ENCODE results near the gene NMNAT2. TPM values are rescaled to one million over a fixed set of nuclear protein-coding genes. Genes with fewer than 3 reads are reported as not detected.
A peak's percentile ranks its signal among the peaks of the same experiment; 100 is the strongest.

The NMNAT2 gene
- total RNA-seq, 4 donors from 2014 or later: 0.10 to 0.29 (median 0.26) TPM; not detected in 1

- H3K9me3 ChIP-seq: no peaks in the 10 kb centered on the region
- in situ Hi-C loops (cut with MboI; ENCODE audit: low sequenced_read_pairs in 4 of 4) (no loop called here), intact Hi-C loops (cut with DNase I; ENCODE audit: low total_unique reads) (no loop called here)
- H3K27me3 ChIP-seq: peaks cover 37 to 59% (median 49%) of the 10 kb centered on the region in 3 donors
- H3K4me3 ChIP-seq: peak overlapping the region in 3 of 4 donors; percentile 32 to 37 (median 36)
- TF ChIP-seq POLR2A (IDR thresholded peaks at IDR 0.05) (no peak), CTCF (IDR thresholded peaks at IDR 0.05 in 4 of 5, conservative IDR thresholded peaks at IDR 0.05 in 1 of 5) (no peak)
- H3K27ac ChIP-seq: no peak overlapping the region
- H3K36me3 ChIP-seq: no peaks in the 10 kb centered on the region
- DNase-seq (no peak), ATAC-seq (no peak)
- peaks cover 10 to 22% of the 10 kb centered on the region in 2 donors for H3K4me1 ChIP-seq
These were observed 1.1 kb downstream of the NMNAT2 start for GRCh38 chr1:183416850-183417771.

GRCh38 chr1:183414365-183414764, 3.8 kb downstream of the NMNAT2 start:
- intact Hi-C loops (cut with DNase I; ENCODE audit: low total_unique reads): no loop called here

GRCh38 chr1:183411091-183411490, 7.1 kb downstream of the NMNAT2 start:
- no peaks in the 10 kb centered on the region for H3K4me1 ChIP-seq
- DNase-seq: no peak
- no peaks in the 10 kb centered on the region for H3K36me3 ChIP-seq
- in situ Hi-C loops (cut with MboI; ENCODE audit: low sequenced_read_pairs in 4 of 4) (no loop called here), intact Hi-C loops (cut with DNase I; ENCODE audit: low total_unique reads) (no loop called here)
- TF ChIP-seq POLR2A (IDR thresholded peaks at IDR 0.05): no peak
- TF ChIP-seq CTCF (IDR thresholded peaks at IDR 0.05 in 4 of 5, conservative IDR thresholded peaks at IDR 0.05 in 1 of 5): no peak
- ATAC-seq: no peak
- H3K27ac ChIP-seq: no peak overlapping the region
- H3K9me3 ChIP-seq: no peaks in the 10 kb centered on the region
- no peak overlapping the region for H3K4me3 ChIP-seq
- H3K27me3 ChIP-seq: peaks cover 4 to 11% (median 5%) of the 10 kb centered on the region in 3 donors

More at GRCh38 chr1:183414365-183414764, 3.8 kb downstream of the NMNAT2 start:
- TF ChIP-seq CTCF (IDR thresholded peaks at IDR 0.05 in 4 of 5, conservative IDR thresholded peaks at IDR 0.05 in 1 of 5) (no peak), POLR2A (IDR thresholded peaks at IDR 0.05) (no peak)
- H3K27me3 ChIP-seq: peaks cover 31 to 43% (median 37%) of the 10 kb centered on the region in 3 donors
- ATAC-seq (no peak), DNase-seq (no peak)
- H3K4me3 ChIP-seq: no peak overlapping the region
- no peak overlapping the region for H3K27ac ChIP-seq
- H3K9me3 ChIP-seq: no peaks in the 10 kb centered on the region
- no peaks in the 10 kb centered on the region for H3K36me3 ChIP-seq
- in situ Hi-C loops (cut with MboI; ENCODE audit: low sequenced_read_pairs in 4 of 4): no loop called here
- H3K4me1 ChIP-seq: peaks cover 10 to 22% of the 10 kb centered on the region in 2 donors

- Histone ChIP-seq H3K4me1 (no peaks in the 10 kb centered on the region), H3K9me3 (no peaks in the 10 kb centered on the region), H3K36me3 (no peaks in the 10 kb centered on the region), H3K27me3 (no peaks in the 10 kb centered on the region), H3K27ac (no peak overlapping the region), H3K4me3 (no peak overlapping the region)
- intact Hi-C loops (cut with DNase I; ENCODE audit: low total_unique reads) (no loop called here), in situ Hi-C loops (cut with MboI; ENCODE audit: low sequenced_read_pairs in 4 of 4) (no loop called here)
- DNase-seq (no peak), ATAC-seq (no peak)
- TF ChIP-seq CTCF (IDR thresholded peaks at IDR 0.05 in 4 of 5, conservative IDR thresholded peaks at IDR 0.05 in 1 of 5) (no peak), POLR2A (IDR thresholded peaks at IDR 0.05) (no peak)
These were observed 10.2 kb downstream of the NMNAT2 start for GRCh38 chr1:183407961-183408360.
